ENCODE measurements around the gene DOCK3.
A peak's percentile ranks its signal among the peaks of the same experiment; 100 is the strongest.
"Not testable (repeated sequence)": the region's sequence is repeated elsewhere in the genome, so short reads cannot be mapped to it uniquely, and the experiment has no call there.

The DOCK3 gene

DNA sequence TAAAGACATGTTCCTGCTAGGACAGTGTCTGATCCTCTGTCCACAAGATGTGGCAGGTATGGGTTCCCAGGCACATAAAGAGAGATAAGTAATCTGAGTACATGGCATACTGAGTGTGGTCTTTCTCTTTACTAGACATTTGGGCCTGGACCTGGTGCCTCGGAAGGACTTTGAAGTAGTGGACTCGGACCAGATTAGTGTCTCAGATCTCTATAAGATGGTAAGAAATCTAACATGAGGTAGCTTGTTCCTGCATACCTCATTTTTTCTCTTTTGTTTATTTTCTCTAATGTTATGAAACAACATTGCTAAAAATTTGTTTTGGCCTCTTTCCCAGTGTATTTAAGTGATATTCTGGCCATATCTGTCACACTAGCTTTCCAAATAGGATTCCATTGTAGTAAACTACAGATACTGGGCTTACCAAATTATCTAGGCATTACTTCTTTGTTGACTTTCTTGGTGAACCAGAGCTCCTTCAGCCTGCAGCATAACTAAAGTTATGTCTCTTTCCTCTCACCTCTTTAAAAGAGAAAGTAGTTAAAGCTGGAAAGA, 400.6 kb downstream of the DOCK3 start:
- no peaks in the 10 kb centered on the region for H3K27me3 ChIP-seq (replicated peaks; ENCODE audit: control insufficient read depth, insufficient read depth, low read length)
- no peak overlapping the region for H3K4me3 ChIP-seq (replicated peaks; ENCODE audit: low read depth, low read length)
- no peak for DNase-seq (ENCODE audit: extremely low read depth, insufficient read length)
- H3K36me3 ChIP-seq (ENCODE audit: control insufficient read depth, insufficient read depth, low read length): no peaks in the 10 kb centered on the region
- TF ChIP-seq, protein P1, sequence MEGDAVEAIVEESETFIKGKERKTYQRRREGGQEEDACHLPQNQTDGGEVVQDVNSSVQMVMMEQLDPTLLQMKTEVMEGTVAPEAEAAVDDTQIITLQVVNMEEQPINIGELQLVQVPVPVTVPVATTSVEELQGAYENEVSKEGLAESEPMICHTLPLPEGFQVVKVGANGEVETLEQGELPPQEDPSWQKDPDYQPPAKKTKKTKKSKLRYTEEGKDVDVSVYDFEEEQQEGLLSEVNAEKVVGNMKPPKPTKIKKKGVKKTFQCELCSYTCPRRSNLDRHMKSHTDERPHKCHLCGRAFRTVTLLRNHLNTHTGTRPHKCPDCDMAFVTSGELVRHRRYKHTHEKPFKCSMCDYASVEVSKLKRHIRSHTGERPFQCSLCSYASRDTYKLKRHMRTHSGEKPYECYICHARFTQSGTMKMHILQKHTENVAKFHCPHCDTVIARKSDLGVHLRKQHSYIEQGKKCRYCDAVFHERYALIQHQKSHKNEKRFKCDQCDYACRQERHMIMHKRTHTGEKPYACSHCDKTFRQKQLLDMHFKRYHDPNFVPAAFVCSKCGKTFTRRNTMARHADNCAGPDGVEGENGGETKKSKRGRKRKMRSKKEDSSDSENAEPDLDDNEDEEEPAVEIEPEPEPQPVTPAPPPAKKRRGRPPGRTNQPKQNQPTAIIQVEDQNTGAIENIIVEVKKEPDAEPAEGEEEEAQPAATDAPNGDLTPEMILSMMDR (IDR thresholded peaks at IDR 0.05; ENCODE audit: insufficient read depth, low read length, poor library complexity, severe bottlenecking): no peak

DNA sequence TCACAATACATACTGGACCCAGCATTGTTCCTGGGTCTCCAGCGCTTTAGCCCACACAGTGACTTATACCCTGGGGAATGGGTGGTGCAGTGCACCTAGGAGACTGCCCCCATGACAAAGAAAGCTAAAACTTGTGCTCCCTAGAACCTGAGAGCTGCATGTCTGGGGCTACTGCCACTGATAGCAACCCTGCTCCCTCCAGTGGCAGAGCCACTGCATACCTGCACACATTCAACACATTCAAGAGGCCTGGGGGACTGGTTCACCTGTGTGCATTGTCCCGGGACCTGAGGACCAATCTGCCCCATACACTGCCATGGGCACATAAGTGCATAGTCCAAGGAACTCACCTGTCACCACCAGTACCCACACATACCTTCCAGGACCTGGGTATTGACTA, 407.6 kb downstream of the DOCK3 start:
- TF ChIP-seq, protein P1 (IDR thresholded peaks at IDR 0.05; ENCODE audit: insufficient read depth, low read length, poor library complexity, severe bottlenecking): no peak
- no peak overlapping the region for H3K4me3 ChIP-seq (replicated peaks; ENCODE audit: low read depth, low read length)
- DNase-seq (ENCODE audit: extremely low read depth, insufficient read length): no peak
- H3K27me3 ChIP-seq (replicated peaks; ENCODE audit: control insufficient read depth, insufficient read depth, low read length): no peaks in the 10 kb centered on the region
- no peaks in the 10 kb centered on the region for H3K36me3 ChIP-seq (ENCODE audit: control insufficient read depth, insufficient read depth, low read length)

- no peak overlapping the region for H3K4me3 ChIP-seq (replicated peaks; ENCODE audit: low read depth, low read length)
- H3K27me3 ChIP-seq (replicated peaks; ENCODE audit: control insufficient read depth, insufficient read depth, low read length): no peaks in the 10 kb centered on the region
- TF ChIP-seq, protein P1 (IDR thresholded peaks at IDR 0.05; ENCODE audit: insufficient read depth, low read length, poor library complexity, severe bottlenecking): no peak
- H3K36me3 ChIP-seq (ENCODE audit: control insufficient read depth, insufficient read depth, low read length): no peaks in the 10 kb centered on the region
- DNase-seq (ENCODE audit: extremely low read depth, insufficient read length): no peak
Measured at GRCh38 chr3:51083490-51083889, 408.8 kb downstream of the DOCK3 start.

GRCh38 chr3:51092141-51092540, 417.4 kb downstream of the DOCK3 start:
- not testable (repeated sequence) for DNase-seq (ENCODE audit: extremely low read depth, insufficient read length); H3K36me3 ChIP-seq (ENCODE audit: control insufficient read depth, insufficient read depth, low read length); H3K27me3 ChIP-seq (replicated peaks; ENCODE audit: control insufficient read depth, insufficient read depth, low read length)

DNA sequence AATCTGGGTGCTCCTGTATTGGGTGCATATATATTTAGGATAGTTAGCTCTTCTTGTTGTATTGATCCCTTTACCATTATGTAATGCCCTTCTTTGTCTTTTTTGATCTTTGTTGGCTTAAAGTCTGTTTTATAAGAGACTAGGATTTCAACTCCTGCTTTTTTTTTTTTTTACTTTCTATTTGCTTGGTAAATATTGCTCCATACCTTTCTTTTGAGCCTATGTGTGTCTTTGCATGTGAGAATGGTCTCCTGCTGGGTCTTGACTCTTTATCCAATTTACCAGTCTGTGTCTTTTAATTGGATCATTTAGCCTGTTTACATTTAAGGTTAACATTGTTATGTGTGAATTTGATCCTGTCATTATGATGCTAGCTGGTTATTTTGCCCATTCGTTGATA, 420.1 kb downstream of the DOCK3 start:
- not testable (repeated sequence) for H3K36me3 ChIP-seq (ENCODE audit: control insufficient read depth, insufficient read depth, low read length); DNase-seq (ENCODE audit: extremely low read depth, insufficient read length)

More at GRCh38 chr3:51092141-51092540, 417.4 kb downstream of the DOCK3 start:
- H3K4me3 ChIP-seq (replicated peaks; ENCODE audit: low read depth, low read length): not testable (repeated sequence)

DNA sequence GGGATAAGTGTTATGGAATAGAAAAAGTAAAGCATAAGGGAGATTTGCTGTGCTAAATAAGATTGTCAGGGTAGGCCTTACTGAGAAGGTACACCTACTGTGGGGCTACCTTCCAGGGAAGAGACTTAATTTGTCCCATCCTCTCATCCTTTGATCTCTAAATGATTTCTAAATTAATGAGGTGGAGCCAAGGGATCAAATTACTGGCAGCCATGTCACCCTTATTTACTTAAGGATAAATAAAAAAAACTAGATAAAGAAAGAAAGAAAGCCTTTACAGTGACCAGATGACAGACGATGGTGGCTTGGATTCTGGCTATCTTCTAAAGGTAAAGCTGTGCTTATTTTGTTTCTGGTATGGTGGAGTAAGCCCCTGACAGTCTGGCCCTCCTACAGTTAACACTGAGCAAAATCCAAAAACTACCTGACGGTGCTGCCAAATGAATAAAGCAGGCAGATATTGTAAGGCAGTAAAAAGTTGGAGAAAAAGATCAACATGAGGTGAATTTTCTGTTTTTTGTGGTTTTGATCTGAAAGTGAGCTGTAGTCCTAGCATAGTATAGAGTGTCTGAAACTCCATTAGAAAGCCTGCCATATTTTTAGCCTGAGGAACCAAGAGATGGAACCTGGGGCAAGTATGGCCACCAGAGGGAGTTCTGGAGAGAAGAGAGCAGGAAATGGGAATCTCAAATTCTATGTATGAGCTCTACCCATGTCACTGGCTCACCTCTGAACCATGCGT, 425.2 kb downstream of the DOCK3 start:
- no peaks in the 10 kb centered on the region for H3K27me3 ChIP-seq (replicated peaks; ENCODE audit: control insufficient read depth, insufficient read depth, low read length)
- DNase-seq (ENCODE audit: extremely low read depth, insufficient read length): no peak
- H3K36me3 ChIP-seq (ENCODE audit: control insufficient read depth, insufficient read depth, low read length): no peaks in the 10 kb centered on the region
- no peak overlapping the region for H3K4me3 ChIP-seq (replicated peaks; ENCODE audit: low read depth, low read length)
- TF ChIP-seq, protein P1 (IDR thresholded peaks at IDR 0.05; ENCODE audit: insufficient read depth, low read length, poor library complexity, severe bottlenecking): peak; percentile 62

More for the DNA sequence above, 420.1 kb downstream of the DOCK3 start:
- not testable (repeated sequence) for H3K4me3 ChIP-seq (replicated peaks; ENCODE audit: low read depth, low read length); H3K27me3 ChIP-seq (replicated peaks; ENCODE audit: control insufficient read depth, insufficient read depth, low read length)

Measured in GM06990 (cell line).